Calu3 (cell line): ENCODE data around the gene TBPL1. TPM values are rescaled to one million over a fixed set of nuclear protein-coding genes. Genes with fewer than 3 reads are reported as not detected.
A peak's percentile ranks its signal among the peaks of the same experiment; 100 is the strongest.

Experiments
- Bru-seq: library from RNA; stranded (reverse); fragments of 400-500 nt; gene quantifications from one replicate; lab custom pipeline; 2021; lab: Mats Ljungman, UMichigan
- BruChase-seq, 2 experiments: library from RNA; stranded (reverse); fragments of 400-500 nt; gene quantifications; one replicate each; lab custom pipeline; 2021; lab: Mats Ljungman, UMichigan
- BruUV-seq: library from RNA; stranded (reverse); fragments of 400-500 nt; replicated peaks from 2 replicates; lab custom pipeline; 2021; lab: Mats Ljungman, UMichigan
- CTCF ChIA-PET: fragments of 300-600 bp; sonication (Branson Sonifier 250); formaldehyde crosslinking; loops from one replicate; lab custom pipeline; 2022; ENCODE audit warnings: antibody characterized with exemption; lab: Charles Lee
- DNase-seq: peaks from one replicate; pipeline ENCODE4 v3.0.0; 2022
- H3K27ac Mint-ChIP-seq: one replicate; pipeline ENCODE4 v1.8.0; 2022; ENCODE audit warnings: mixed read lengths; ENCODE audit not compliant: unreplicated experiment
- H3K27me3 Mint-ChIP-seq: one replicate; pipeline ENCODE4 v1.8.0; 2022; ENCODE audit warnings: mixed read lengths; ENCODE audit not compliant: unreplicated experiment
- H3K36me3 Mint-ChIP-seq: one replicate; pipeline ENCODE4 v1.8.0; 2022; ENCODE audit warnings: mild to moderate bottlenecking, moderate library complexity, mixed read lengths; ENCODE audit not compliant: insufficient read depth, unreplicated experiment
- H3K4me1 Mint-ChIP-seq: one replicate; pipeline ENCODE4 v1.8.0; 2022; ENCODE audit warnings: mild to moderate bottlenecking, low read depth, mixed read lengths; ENCODE audit not compliant: unreplicated experiment
- H3K4me3 Mint-ChIP-seq: one replicate; pipeline ENCODE4 v1.8.0; 2022; ENCODE audit warnings: mild to moderate bottlenecking, low read depth, moderate library complexity, mixed read lengths; ENCODE audit not compliant: unreplicated experiment
- H3K9me3 Mint-ChIP-seq: one replicate; pipeline ENCODE4 v1.8.0; 2022; ENCODE audit warnings: low read depth, mixed read lengths; ENCODE audit not compliant: unreplicated experiment
- CTCF ChIP-seq: fragments of 200-600 bp; IDR thresholded peaks from one replicate; pipeline ENCODE4 v1.8.0; 2022; ENCODE audit warnings: antibody characterized with exemption; ENCODE audit not compliant: unreplicated experiment
- intact Hi-C: fragments of 100-400 bp; cut with micrococcal nuclease; formaldehyde crosslinking; loops from one replicate; pipeline ENCODE4 v1.10.0; 2022; ENCODE audit not compliant: unreplicated experiment
- long read RNA-seq: library from polyadenylated mRNA; stranded (forward); transcript quantifications from one replicate; pipeline ENCODE4 v2.0.0, GENCODE V29; 2022
- total RNA-seq: library from RNA; stranded (reverse); gene quantifications from 2 replicates; pipeline ENCODE4 v1.2.3, GENCODE V29; 2022

The TBPL1 gene
- 31.5 and 35.8 TPM in 2 replicates for total RNA-seq
- Bru-seq, nascent RNA = percentile 87 among the genes with signal in this experiment
- percentile 69 among the genes with signal in this experiment for BruChase-seq, experiment 1, labeled RNA remaining after a 6-hour chase
- BruChase-seq, experiment 2, labeled RNA remaining after a 2-hour chase = percentile 82 among the genes with signal in this experiment
- long read RNA-seq, full-length matches to known transcripts = 73 of 88 reads
- long read RNA-seq, partial matches to known transcripts = 1 of 88 reads
- long read RNA-seq, other reads (novel, unspliced or antisense) = 14 of 88 reads

- Mint-ChIP-seq H3K27me3 (no peaks in the 10 kb centered on the region), H3K27ac (peak within 1 kb of the TSS; percentile 81), H3K36me3 (peaks cover 33% of the 10 kb centered on the region), H3K4me3 (peak within 1 kb of the TSS; percentile 95), H3K9me3 (no peaks in the 10 kb centered on the region), H3K4me1 (peaks cover 32% of the 10 kb centered on the region)
- no peak for TF ChIP-seq CTCF
- peak; percentile 89 for DNase-seq
- CTCF ChIA-PET = interaction anchor here (0.7 to 1.5 kb wide), 8 partner anchors 9 to 897 kb away, joined by 3 to 6 read pairs (median 4); no protein-coding TSS in a partner anchor
- no TSS peak for BruUV-seq
- intact Hi-C loops = no loop called here
Measured at GRCh38 chr6:133952815-133953633, at the start of gene TBPL1. TBPL1 (plus strand) TSS chr6:133953224; CDS start chr6:133980126, 26,902 bp downstream.

GRCh38 chr6:133903855-133904254, 49.2 kb upstream of the TBPL1 start:
- Mint-ChIP-seq H3K9me3 (no peaks in the 10 kb centered on the region), H3K27ac (no peak overlapping the region), H3K36me3 (no peaks in the 10 kb centered on the region), H3K27me3 (peaks cover 64% of the 10 kb centered on the region), H3K4me1 (no peaks in the 10 kb centered on the region), H3K4me3 (no peak overlapping the region)
- CTCF ChIA-PET = no interaction called here
- no TSS peak for BruUV-seq
- intact Hi-C loops = no loop called here
- TF ChIP-seq CTCF = no peak
- DNase-seq = no peak

GRCh38 chr6:133906050-133906449, 47.0 kb upstream of the TBPL1 start:
- Mint-ChIP-seq H3K9me3 (no peaks in the 10 kb centered on the region), H3K27me3 (peaks cover 51% of the 10 kb centered on the region), H3K36me3 (no peaks in the 10 kb centered on the region), H3K4me3 (no peak overlapping the region), H3K27ac (no peak overlapping the region), H3K4me1 (no peaks in the 10 kb centered on the region)
- no TSS peak for BruUV-seq
- intact Hi-C loops = no loop called here
- DNase-seq = no peak
- CTCF ChIA-PET = interaction anchor here (0.5 to 1.1 kb wide), 2 partner anchors 68 to 261 kb away, joined by 3 to 4 read pairs; no protein-coding TSS in a partner anchor
- TF ChIP-seq CTCF = no peak

- Mint-ChIP-seq H3K4me3 (no peak overlapping the region), H3K27me3 (no peaks in the 10 kb centered on the region), H3K4me1 (no peaks in the 10 kb centered on the region), H3K9me3 (peaks cover 3% of the 10 kb centered on the region), H3K27ac (no peak overlapping the region), H3K36me3 (no peaks in the 10 kb centered on the region)
- peak; percentile 92 for DNase-seq
- intact Hi-C loops = loop anchor here (1.0 to 5.0 kb wide), 3 partner anchors 79 to 347 kb away; no protein-coding TSS in a partner anchor
- CTCF ChIA-PET = interaction anchor here (0.6 to 2.4 kb wide), 11 partner anchors 22 to 1086 kb away, joined by 3 to 82 read pairs (median 4); no protein-coding TSS in a partner anchor
- no TSS peak for BruUV-seq
- peak; percentile 85 for TF ChIP-seq CTCF
Measured at GRCh38 chr6:133916650-133917151, 36.3 kb upstream of the TBPL1 start.
